Medulla oblongata (tissue), 1 donor: ENCODE measurements around the gene ABT1.
A peak's percentile ranks its signal among the peaks of the same experiment; 100 is the strongest.
"Not testable (repeated sequence)": the region's sequence is repeated elsewhere in the genome, so short reads cannot be mapped to it uniquely, and the experiment has no call there.

Experiments
- DNase-seq: peaks from one replicate; pipeline ENCODE4 v3.0.0-alpha.2; 2015; ENCODE audit errors: extremely low spot score

Gene ABT1

GRCh38 chr6:26596579-26597388 lies at the start of gene ABT1:
Gene ABT1, plus strand, starts transcription at chr6:26596953. Its CDS starts 30 bp downstream, at chr6:26596983.
- DNase-seq, result peak; percentile 99

- not testable (repeated sequence) for DNase-seq
Measured at GRCh38 chr6:26547363-26547762, 49.4 kb upstream of the ABT1 start.

DNA sequence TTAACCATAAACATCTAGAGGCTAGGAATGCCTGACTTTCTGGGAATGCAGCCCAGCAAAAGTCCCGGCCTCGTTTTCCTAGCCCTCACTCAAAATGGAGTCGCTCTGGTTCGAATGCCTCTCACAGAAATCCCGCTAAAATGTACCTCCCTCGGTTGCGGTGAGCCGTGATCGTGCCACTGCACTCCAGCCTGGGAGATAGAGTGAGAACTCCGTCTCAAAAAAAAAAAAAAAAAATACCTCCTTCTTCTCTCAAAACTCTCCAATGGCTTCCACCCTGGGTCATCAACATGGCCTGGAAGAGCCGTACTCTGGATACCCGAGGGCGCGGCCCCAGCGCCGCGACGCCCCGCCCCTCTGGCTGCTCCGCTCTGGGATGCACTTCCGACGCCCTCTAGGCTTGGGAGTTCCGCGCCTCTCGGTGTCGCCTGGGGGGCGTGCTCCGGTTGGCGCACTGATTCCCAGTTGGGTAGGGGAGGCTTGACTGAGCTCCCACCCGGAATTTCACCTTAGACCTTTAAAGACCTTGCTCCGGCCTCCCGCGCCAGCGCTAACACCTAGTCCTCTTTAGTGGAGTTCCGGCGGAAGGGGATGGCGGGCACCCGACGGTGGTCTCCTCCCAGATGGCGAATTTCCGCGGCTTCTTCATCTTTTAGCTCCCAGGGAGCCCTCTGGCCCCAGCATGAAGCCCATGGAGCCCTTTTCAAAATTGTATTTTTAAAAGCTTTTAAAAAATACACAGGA lies 46.3 kb upstream of the ABT1 start:
- peak; percentile 32 for DNase-seq

DNA sequence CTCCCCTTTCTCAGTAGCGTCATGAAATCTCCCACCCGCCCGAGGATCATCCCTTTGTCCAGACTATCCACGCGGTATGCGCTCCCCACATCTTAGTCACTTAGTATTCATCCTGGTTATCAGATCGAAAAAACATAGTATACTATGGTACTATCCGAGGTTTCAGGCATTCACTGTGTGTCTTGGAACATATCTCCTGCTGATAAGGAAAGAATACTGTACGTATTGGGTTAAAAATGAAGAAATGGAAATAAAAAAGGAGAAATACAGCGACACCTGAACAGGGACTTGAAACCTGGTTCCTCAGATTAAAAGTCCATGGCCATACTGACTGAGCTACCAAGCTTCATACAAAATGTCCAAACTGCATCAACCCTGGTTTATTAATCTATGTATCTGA lies 44.5 kb upstream of the ABT1 start:
- no peak for DNase-seq

GRCh38 chr6:26552640-26553188 lies 44.0 kb upstream of the ABT1 start:
- DNase-seq, result no peak

- peak; percentile 91 for DNase-seq
Measured at GRCh38 chr6:26553264-26553634, 43.5 kb upstream of the ABT1 start.

DNA sequence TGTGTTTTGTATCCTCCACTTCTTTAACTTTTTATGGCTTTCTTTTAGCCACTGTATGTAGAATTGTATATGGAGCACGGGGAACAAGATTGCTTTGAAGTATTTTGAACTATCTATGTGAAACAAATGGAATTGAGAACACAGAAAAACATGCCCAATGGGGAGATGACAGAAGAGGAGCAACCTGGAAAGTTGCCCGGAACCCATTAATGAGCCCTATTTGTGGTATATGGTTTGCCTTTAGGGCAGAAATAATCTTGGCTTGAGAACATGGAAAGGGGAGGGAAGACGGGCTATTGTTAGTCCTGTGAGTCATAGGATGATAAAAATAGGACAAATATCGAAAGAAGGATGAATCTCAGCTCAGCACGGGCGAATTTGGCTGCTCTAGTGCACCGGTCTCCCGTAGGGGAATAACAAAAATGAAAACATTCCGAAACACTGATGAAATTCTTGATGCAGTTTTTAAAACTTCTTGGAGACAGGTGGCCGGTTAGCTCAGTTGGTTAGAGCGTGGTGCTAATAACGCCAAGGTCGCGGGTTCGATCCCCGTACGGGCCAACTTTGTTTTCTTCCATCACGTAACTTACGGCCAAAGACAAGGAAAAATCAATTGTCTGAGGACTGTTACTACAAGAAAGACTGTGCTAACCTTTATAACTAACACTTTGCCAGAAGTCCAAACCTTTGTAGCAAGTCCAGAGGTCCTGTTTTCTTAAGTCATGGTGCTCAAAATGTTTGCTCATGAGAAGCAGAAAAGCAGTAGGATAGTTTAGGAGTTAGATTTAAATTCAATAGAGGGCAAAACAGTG lies 42.9 kb upstream of the ABT1 start:
- DNase-seq, result peak; percentile 88

DNA sequence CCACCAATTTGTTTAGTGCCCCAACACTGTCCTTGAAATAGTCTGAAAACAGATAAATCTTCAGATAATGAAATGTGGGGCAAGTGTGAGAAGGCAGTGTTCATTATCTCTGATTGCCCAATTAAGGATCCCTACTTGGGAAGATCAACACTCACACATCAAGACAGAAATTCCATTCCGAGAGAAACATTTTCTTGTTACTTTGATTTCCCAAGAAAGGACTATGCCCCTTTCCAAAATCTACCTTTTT lies 42.4 kb upstream of the ABT1 start:
- DNase-seq, result no peak

DNA sequence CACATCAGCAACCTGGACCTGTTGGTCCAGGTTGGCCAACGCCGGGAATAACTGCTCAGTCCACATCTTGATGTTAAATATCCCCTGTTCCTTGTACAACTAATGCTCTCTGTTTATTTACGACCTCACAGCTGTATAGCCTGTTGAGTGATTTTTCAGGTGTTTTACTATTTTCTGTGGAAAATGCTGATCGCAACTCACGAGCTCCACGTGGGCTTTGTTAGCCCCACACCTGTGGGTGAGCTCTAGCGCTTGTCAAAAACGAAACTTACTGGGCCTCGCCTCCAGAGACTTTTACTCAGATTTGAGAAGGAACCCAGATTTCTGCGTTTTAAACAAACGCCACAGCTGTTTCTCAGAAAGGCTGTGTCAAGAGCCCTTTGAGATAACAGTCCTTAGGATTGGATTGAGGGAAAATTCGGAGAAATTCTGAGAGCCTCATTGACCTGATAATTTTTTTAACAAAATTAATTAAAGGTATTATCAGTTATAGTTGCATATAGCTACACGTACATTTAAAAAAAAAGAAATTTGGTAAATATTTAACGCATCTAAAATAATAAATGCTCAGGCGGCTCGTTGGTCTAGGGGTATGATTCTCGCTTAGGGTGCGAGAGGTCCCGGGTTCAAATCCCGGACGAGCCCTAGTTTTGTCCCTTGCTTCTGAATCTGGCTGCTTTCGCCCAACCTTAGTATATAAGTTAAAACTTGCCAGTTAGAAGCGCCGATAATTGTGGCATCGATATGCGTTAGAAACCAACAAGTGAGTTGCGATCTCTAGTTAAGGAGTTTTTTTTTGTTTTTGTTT lies 41.9 kb upstream of the ABT1 start:
- DNase-seq, result peak; percentile 51

GRCh38 chr6:26555505-26556262 lies 41.1 kb upstream of the ABT1 start:
- DNase-seq, result no peak

DNA sequence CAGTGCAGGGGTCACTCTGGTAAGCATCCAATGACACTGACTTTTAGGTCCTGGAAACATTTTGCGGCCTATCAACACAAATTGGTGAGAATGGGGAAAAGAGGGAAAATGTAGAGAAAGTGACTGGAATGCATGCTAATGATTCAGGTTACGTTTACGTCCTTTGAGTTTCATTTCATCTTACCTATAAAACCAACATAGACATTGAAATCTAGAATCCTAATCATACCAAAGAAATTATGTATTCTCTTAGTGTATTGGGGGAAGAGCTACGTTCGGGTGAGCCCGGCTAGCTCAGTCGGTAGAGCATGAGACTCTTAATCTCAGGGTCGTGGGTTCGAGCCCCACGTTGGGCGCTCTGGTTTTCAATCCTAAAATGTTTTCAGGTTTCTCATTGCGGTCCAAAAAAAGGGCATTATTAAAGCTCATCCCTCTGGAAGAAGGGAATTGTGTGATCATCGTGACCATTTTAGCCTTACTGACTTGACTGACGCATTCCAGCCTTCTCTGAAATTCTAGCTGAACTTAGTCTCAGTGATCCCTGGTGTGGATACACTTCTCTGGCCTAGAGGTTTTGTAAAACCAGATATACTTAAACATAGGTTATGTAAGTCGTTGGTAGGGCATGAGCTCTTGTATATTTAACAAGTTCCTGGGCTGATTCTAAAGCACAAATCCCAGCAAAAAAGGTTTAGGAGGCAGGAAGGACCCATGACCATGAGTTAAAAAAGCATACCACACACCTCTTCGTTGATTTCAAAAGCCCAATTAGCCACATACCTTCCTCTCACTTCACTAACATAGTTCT lies 40.3 kb upstream of the ABT1 start:
- no peak for DNase-seq

GRCh38 chr6:26561533-26562466 lies 35.0 kb upstream of the ABT1 start:
- no peak for DNase-seq

DNA sequence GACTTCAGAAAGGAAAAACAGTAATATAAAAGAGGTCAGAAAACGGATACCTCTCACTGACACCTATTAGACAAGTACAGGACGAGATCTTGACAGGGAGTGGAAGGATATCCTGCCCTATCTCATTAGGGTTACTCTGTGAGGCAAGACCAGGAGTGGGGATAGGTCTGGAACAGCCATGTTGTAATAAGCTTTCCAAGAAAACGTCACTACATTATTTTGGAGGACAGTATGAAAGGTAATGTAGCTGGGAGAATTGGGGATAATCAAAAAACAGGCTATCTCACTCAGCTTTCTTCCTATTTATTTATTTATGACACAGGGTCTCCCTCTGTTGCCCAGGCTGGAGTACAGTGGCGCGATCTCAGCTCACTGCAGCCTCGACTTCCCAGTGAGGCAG lies 33.3 kb upstream of the ABT1 start:
- DNase-seq, result no peak

DNA sequence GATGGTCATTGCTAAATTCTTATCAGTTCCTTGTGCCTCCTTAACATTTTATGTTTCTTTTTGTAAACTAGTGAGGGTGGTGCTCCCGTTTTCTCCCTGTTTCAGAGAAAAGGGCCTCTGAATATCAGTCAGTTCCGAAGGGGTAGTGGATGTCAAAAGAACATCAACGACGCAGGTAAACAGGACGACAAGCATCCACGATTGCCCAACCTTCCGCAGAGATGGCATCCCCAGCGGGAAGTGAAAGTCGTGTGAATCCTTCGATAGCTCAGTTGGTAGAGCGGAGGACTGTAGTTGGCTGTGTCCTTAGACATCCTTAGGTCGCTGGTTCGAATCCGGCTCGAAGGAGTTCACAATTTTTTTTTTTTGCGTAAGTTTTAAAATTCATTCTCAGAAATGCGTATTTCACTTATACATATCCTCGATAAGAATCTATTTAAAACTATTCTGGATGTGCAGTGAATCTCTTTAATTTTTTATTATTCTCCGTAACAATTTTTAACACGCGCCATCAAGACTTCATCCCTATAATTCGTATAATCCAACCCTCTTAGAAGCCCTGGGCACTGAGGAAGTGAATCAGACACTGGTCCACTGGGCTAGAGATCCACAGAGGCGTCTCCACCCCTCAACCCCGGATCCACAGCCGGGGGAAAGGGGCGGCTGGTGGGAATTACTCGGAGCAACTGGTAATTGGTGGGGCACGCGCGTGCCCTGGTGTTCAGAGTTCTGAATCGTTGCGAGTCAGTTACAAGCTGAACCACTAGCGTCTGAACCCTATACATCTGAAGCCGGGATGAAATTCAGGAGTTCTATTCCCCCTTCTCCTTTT lies 27.9 kb upstream of the ABT1 start:
- peak; percentile 99 for DNase-seq

DNA sequence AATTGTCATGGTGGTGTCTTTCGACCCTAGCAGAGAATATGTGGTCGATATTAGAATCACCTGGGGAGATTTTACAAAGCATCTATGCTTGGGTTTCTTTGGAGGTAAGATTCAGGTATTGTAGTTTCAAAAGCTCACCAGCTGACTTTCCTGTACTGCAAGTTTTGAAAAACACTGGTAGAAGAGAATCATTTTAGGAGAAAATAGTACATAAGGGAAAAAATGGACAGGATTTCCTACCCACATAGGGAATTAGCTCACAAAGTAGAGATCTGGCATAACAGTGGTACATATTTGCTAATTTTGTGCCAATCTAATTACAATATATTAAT lies 27.4 kb upstream of the ABT1 start:
- DNase-seq, result no peak

DNA sequence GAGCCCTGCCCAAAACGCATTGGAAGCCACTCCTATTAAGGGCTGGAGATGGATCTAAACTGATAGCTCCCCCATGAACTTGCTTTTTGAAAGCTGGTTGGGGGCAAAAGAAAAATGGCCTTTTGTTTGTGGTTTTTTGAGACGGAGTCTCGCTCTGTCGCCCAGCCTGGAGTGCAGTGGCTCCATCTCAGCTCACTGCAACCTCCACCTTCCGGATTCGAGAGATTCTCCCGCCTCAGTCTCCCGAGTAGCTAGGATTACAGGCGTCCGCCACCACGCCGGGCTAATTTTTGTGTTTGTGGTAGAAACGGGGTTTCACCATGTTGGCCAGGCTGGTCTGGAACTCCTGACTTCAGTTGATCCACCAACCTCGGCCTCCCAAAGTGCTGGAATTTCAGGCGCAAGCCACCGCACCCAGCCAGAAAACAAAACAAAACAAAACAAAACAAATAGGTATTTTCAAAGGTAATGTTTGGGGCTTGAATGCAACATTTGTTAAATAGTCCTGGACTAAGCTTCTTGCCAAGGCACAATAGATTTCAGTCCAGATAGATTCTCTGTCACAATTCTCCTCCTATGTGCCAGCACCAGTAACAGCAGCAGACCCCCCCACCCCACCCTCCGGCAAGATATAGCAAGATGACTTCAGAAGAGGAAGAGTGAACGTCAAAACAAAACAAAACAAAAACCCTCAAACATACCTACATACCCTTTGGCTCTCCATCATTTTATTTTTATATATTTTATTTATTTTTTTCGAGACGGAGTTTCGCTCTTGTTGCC lies 26.5 kb upstream of the ABT1 start:
- DNase-seq, result no peak

DNA sequence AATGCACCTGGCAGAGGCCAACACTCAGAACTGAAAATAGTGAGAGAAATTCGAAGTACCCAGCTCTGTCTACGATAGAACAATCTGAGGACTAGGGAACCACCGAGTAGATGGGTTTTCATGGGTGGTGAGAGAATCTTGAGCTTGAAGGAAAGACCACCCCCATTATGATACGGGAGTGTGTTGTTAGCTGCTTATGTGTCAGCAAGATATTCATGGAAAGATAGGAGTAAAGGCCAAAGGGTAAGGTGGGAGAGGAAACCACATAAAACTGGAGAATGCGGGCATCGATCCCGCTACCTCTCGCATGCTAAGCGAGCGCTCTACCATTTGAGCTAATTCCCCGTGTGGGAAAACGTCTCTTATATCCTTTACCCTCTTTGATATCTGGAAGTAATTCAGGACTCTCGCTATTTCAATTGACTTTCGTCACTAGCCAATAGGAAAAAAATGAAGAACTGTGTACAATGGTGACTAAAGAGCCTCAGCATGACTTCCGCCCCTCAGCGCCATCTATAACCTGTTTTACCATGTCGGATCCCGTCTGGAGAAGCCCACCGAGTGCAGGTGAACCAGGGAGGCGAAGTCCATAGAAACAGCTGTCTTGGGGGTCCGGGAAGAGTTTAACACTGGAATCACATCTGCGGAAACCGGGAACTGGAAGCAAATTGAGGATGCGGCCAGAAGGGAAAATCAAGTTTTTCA lies 25.0 kb upstream of the ABT1 start:
- DNase-seq, result peak; percentile 81
